ENCODE data around the gene EFHC1.

EFHC1 gene

GRCh38 chr6:52498538-52499017 is 78.4 kb downstream of the EFHC1 start:
- peak; percentile 24 for DNase-seq (ENCODE audit: low read depth)
- TF ChIP-seq CTCF (IDR thresholded peaks at IDR 0.05; ENCODE audit: low read depth, low read length) (no peak), POLR2A (IDR thresholded peaks at IDR 0.05; ENCODE audit: extremely low read depth, insufficient read length) (no peak), MYC (IDR thresholded peaks at IDR 0.05; ENCODE audit: low read depth, low read length) (no peak)
- TF ChIP-seq, protein P1, sequence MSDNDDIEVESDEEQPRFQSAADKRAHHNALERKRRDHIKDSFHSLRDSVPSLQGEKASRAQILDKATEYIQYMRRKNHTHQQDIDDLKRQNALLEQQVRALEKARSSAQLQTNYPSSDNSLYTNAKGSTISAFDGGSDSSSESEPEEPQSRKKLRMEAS (IDR thresholded peaks at IDR 0.05; ENCODE audit: low read depth, low read length): no peak
- H3K4me3 ChIP-seq (ENCODE audit: low read depth, low read length): no peak overlapping the region

DNA sequence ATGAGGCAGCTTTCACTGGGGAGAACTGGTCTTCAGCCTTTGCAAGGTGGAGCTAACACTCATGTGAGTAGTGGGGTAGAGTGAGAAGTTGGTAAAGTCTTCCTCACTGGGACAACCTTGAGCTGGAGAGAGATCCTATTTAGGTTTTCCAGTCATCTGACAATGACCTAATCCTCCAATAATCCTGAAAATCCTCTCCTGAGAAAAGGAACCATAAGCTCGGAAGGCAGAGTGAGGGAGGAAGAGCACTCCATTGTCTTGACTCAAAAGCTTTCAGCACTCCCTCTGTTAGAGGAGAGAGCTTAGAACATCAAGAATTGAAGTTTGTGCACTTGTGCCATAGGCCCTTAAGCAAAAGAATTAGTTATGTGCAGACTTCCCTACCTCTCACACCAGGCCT is 78.9 kb downstream of the EFHC1 start:
- no peak overlapping the region for H3K4me3 ChIP-seq (ENCODE audit: low read depth, low read length)
- no peak for DNase-seq (ENCODE audit: low read depth)
- TF ChIP-seq CTCF (IDR thresholded peaks at IDR 0.05; ENCODE audit: low read depth, low read length) (no peak), POLR2A (IDR thresholded peaks at IDR 0.05; ENCODE audit: extremely low read depth, insufficient read length) (no peak), MYC (IDR thresholded peaks at IDR 0.05; ENCODE audit: low read depth, low read length) (no peak)
- TF ChIP-seq, protein P1 (IDR thresholded peaks at IDR 0.05; ENCODE audit: low read depth, low read length): no peak

DNA sequence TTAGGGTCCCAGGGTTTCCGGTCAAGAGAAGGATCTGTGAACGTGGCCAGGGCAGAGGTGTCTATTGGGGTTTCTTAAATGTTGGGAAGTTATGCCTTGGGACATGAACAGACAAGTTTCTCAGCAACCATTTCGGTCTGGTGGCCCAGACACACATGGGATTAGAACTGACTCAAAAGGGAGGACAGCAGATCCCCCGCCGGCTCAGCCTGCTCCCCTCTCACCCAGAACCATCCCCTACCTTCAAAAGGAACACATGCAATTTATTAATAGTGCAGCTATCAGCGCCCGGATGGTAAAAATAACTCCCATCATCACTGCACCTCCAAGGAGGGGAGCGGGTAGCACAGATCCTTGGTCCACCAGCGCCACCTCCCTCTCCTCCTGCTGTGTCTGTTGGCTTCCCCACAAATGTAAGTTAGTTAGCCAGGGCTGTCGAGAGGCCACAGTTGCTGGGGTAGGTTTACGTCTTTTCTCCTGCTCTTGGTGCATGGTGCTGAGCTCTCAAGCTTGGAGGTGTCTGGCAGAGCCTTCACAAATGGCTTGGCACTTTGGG is 79.6 kb downstream of the EFHC1 start:
- TF ChIP-seq MYC (IDR thresholded peaks at IDR 0.05; ENCODE audit: low read depth, low read length) (no peak), CTCF (IDR thresholded peaks at IDR 0.05; ENCODE audit: low read depth, low read length) (no peak)
- H3K4me3 ChIP-seq (ENCODE audit: low read depth, low read length): no peak overlapping the region
- DNase-seq (ENCODE audit: low read depth): no peak

DNA sequence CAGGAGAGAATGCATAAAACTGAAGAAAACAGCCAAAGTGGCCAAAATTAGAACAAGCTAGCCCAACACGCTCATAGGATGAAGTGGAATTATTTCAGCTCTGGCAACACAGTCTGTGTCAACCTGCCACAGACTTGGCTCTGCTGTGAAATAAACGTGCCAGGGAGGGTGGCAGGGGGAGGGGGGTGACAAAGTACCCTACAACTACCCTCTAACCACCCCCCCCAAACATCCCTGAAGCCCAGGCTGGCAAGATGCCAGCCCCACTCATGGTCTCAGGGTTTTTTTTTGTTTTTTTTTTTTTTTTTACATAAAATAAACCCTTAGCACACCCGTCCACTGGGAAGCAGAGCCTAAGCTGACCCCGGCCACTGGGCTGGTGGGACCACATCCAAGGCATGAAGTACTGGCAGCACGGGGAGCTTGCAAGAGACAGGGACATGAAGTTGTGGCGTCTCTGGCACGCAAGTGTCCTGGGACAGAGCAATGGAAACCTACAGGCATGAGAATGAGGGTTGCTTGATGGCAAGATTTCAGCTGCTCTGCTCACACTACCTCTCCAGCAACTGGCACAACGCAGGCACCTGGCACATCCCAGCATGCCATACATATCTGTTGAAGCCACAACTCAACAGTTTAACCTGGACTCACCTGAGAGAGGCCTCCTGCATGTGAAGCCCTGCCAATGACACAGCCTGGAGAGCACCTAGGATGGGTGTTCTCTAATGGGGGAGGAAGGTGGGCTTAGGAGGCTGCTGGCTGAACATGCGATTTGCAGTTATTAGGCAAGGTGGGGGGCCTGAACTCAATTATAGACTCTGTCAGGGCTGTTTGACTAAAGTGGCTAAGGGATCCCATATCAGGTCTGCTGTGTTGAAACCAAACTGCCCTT is 80.3 kb downstream of the EFHC1 start:
- no peak overlapping the region for H3K4me3 ChIP-seq (ENCODE audit: low read depth, low read length)
- no peak for DNase-seq (ENCODE audit: low read depth)
- TF ChIP-seq POLR2A (IDR thresholded peaks at IDR 0.05; ENCODE audit: extremely low read depth, insufficient read length): no peak
- TF ChIP-seq, protein P1 (IDR thresholded peaks at IDR 0.05; ENCODE audit: low read depth, low read length): no peak
- TF ChIP-seq CTCF (IDR thresholded peaks at IDR 0.05; ENCODE audit: low read depth, low read length): no peak
- TF ChIP-seq MYC (IDR thresholded peaks at IDR 0.05; ENCODE audit: low read depth, low read length): no peak

DNA sequence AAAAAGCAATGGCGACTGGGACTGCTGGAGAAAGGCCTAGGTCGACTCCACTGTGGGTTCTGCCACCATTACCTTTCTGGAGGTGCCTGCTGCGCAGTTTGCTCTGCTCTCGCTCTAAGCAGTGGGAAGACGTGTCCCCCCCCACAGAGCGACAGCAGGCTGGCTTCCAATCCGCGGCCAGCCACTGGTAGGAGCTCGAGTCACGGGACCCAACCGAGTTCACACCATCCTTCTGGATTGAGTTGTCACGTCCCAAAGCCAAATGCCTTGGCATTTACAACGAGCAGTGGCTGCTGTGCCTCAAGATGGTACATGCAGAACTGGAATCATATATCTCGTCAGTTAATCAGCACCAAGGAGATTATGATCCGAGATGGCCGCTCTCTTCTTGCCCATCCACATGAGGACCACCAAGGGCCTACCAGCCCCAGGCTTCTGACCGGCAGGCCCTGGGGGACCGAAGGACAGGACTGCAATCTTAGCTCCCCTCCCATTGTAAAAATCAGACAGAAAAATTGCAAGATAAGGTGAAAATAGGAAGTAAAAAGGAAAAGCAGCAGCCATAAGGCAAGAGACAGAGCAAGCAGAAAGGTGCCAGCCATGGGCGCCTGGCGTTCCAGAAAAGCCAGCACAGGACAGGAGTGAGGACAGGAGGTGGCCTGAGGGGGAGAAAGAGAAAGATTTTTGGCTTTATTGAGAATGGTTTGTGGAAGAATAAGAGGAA is 82.3 kb downstream of the EFHC1 start:
- TF ChIP-seq MYC (IDR thresholded peaks at IDR 0.05; ENCODE audit: low read depth, low read length): no peak
- TF ChIP-seq POLR2A (IDR thresholded peaks at IDR 0.05; ENCODE audit: extremely low read depth, insufficient read length): no peak
- TF ChIP-seq, protein P1 (IDR thresholded peaks at IDR 0.05; ENCODE audit: low read depth, low read length): no peak
- TF ChIP-seq CTCF (IDR thresholded peaks at IDR 0.05; ENCODE audit: low read depth, low read length): no peak

More for the DNA sequence above, 82.3 kb downstream of the EFHC1 start:
- no peak for DNase-seq (ENCODE audit: low read depth)
- H3K4me3 ChIP-seq (ENCODE audit: low read depth, low read length): no peak overlapping the region

Data from NB4 (cell line).